Trophoblast cell (in vitro differentiated cells and primary cell): Measurements from ENCODE around the gene SECTM1.

ENCODE experiments used
- DNase-seq, 2 donors: peaks; one replicate each; pipeline ENCODE4 v3.0.0-alpha.2; 2016
- H2AFZ ChIP-seq: 2 replicates; pipeline ENCODE4 v1.6.1; 2013; ENCODE audit warnings: low read length, moderate library complexity, mild to moderate bottlenecking; ENCODE audit not compliant: insufficient read depth, poor library complexity
- H2AK5ac ChIP-seq: 2 replicates; pipeline ENCODE4 v1.6.1; 2013; ENCODE audit warnings: mild to moderate bottlenecking, low read length
- H2BK120ac ChIP-seq: 2 replicates; pipeline ENCODE4 v1.6.1; 2013; ENCODE audit warnings: low read length, mild to moderate bottlenecking, moderate library complexity; ENCODE audit not compliant: insufficient read depth, poor library complexity
- H2BK12ac ChIP-seq: 2 replicates; pipeline ENCODE4 v1.6.1; 2013; ENCODE audit warnings: mild to moderate bottlenecking, low read length, moderate library complexity
- H2BK5ac ChIP-seq: 2 replicates; pipeline ENCODE4 v1.6.1; 2013; ENCODE audit warnings: low read length, low read depth, moderate library complexity, mild to moderate bottlenecking; ENCODE audit not compliant: poor library complexity
- H3K14ac ChIP-seq: 2 replicates; pipeline ENCODE4 v1.6.1; 2013; ENCODE audit warnings: mild to moderate bottlenecking, low read length
- H3K18ac ChIP-seq: 2 replicates; pipeline ENCODE4 v1.6.1; 2013; ENCODE audit warnings: mild to moderate bottlenecking, low read length
- H3K23ac ChIP-seq: 2 replicates; pipeline ENCODE4 v1.6.1; 2013; ENCODE audit warnings: low read length
- H3K27ac ChIP-seq: 2 replicates; pipeline ENCODE4 v1.5.1; 2013; ENCODE audit warnings: low read depth, mild to moderate bottlenecking, inconsistent platforms, low read length, moderate library complexity
- H3K27me3 ChIP-seq: 2 replicates; pipeline ENCODE4 v1.6.1; 2013; ENCODE audit warnings: inconsistent platforms, mild to moderate bottlenecking, low read length, moderate library complexity; ENCODE audit not compliant: insufficient read depth
- H3K36me3 ChIP-seq, 2 experiments: 1 replicate in 1 of 2; 2 replicates in 1 of 2; pipeline ENCODE4 v1.6.1; 2013; ENCODE audit warnings: low read length in 2 of 2, mild to moderate bottlenecking in 2 of 2, moderate library complexity in 1 of 2; ENCODE audit not compliant: insufficient read depth in 2 of 2, control insufficient read depth in 1 of 2
- H3K4ac ChIP-seq: 2 replicates; pipeline ENCODE4 v1.6.1; 2013; ENCODE audit warnings: low read depth, mild to moderate bottlenecking, low read length, moderate library complexity
- H3K4me1 ChIP-seq, 2 experiments: 1 replicate in 1 of 2; 2 replicates in 1 of 2; pipeline ENCODE4 v1.6.1; 2013; ENCODE audit warnings: low read length in 2 of 2, mild to moderate bottlenecking in 2 of 2, moderate library complexity in 1 of 2; ENCODE audit not compliant: insufficient read depth in 2 of 2, control insufficient read depth in 1 of 2
- H3K4me2 ChIP-seq: 2 replicates; pipeline ENCODE4 v1.6.1; 2013; ENCODE audit warnings: inconsistent platforms, mild to moderate bottlenecking, low read length, moderate library complexity
- H3K4me3 ChIP-seq: 2 replicates; pipeline ENCODE4 v1.5.1; 2013; ENCODE audit warnings: mild to moderate bottlenecking, low read depth, low read length, inconsistent platforms
- H3K79me1 ChIP-seq: one replicate; pipeline ENCODE4 v1.6.1; 2013; ENCODE audit warnings: low read length
- H3K79me2 ChIP-seq: 2 replicates; pipeline ENCODE4 v1.6.1; 2013; ENCODE audit warnings: low read length, mild to moderate bottlenecking; ENCODE audit not compliant: control insufficient read depth, insufficient read depth, poor library complexity
- H3K9ac ChIP-seq: 2 replicates; pipeline ENCODE4 v1.6.1; 2013; ENCODE audit warnings: mild to moderate bottlenecking, low read length
- H3K9me3 ChIP-seq: 2 replicates; pipeline ENCODE4 v1.6.1; 2013; ENCODE audit warnings: low read depth, mild to moderate bottlenecking, control low read depth, inconsistent platforms, low read length; ENCODE audit not compliant: insufficient read depth
- H4K12ac ChIP-seq: 2 replicates; pipeline ENCODE4 v1.6.1; 2013; ENCODE audit warnings: low read depth, mild to moderate bottlenecking, low read length, moderate library complexity
- H4K8ac ChIP-seq: 2 replicates; pipeline ENCODE4 v1.6.1; 2013; ENCODE audit warnings: low read depth, mild to moderate bottlenecking, low read length, moderate library complexity
- H4K91ac ChIP-seq: one replicate; pipeline ENCODE4 v1.6.1; 2013; ENCODE audit warnings: low read depth, mild to moderate bottlenecking, low read length, moderate library complexity
- WGBS: extraction: QIAGEN DNeasy Blood & Tissue Kit; methylation state at CpG from one replicate; pipeline ENCODE4 v1.1.7; 2013; ENCODE audit warnings: missing lambda C conversion rate; ENCODE audit not compliant: insufficient read length, insufficient coverage; ENCODE audit errors: extremely low coverage; 5-methylcytosine and 5-hydroxymethylcytosine counted together

SECTM1 gene

DNA sequence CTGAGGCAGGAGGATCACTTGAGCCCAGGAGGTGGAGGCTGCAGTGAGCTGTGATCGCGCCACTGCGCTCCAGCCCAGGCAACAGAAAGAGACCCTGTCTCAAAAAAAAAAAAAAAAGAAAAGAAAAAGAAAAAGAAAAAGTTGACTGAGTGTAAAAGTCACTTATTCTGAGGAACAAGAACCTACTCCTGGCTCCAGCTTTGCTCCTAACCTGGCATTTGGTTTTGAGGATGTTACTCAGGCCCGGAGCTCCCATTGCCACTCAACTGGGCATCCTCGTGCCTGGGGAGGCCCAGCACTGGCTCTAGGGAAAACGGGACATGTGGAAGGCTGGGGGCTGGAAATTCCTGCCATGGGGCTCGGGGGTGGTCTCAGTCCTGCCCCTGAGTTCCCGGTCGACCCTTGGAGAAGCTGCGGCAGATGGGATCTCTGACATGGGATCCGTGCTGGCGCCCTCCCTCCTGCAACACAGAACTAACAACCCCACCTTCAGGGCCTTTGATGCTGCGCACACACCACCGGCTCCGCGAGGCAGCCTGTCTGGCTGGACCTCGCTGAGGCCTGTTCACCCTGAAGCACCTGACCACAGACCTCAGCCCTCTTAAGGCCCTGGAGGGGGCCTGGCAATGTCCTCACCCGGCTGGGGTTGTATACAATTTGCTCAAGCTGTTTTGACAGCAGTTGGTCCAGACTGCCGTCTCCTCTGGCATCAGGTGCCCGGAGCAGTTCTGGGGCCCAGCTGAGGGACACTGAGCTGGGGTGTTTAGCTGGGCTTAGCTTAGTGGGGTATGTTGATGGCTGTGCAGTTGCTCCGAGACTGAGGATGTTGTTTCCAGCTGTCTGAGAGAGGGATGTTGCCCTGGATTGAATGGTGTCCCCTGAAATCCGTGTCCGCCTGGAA lies 28.5 kb downstream of the SECTM1 start:
- Histone ChIP-seq H3K9ac (no peak overlapping the region), H3K14ac (no peak overlapping the region), H2BK12ac (no peak overlapping the region), H3K4me2 (no peak overlapping the region), H3K79me1 (no peaks in the 10 kb centered on the region), H3K4me1 (peaks cover 0 to 2% of the 10 kb centered on the region in 2 experiments), H2BK120ac (no peak overlapping the region), H3K9me3 (peaks cover 3% of the 10 kb centered on the region), H3K4me3 (no peak overlapping the region), H4K8ac (no peak overlapping the region), H3K27me3 (no peaks in the 10 kb centered on the region), H3K18ac (no peak overlapping the region), H2AFZ (no peak overlapping the region), H4K12ac (no peak overlapping the region), H3K27ac (no peak overlapping the region), H4K91ac (no peak overlapping the region), H3K23ac (no peak overlapping the region), H3K79me2 (no peaks in the 10 kb centered on the region), H2BK5ac (no peak overlapping the region), H3K36me3 (no peaks in the 10 kb centered on the region), H3K4ac (no peak overlapping the region), H2AK5ac (no peak overlapping the region)
- WGBS: no CpG with 5 or more reads among the region's 23 CpGs
- no peak for DNase-seq

DNA sequence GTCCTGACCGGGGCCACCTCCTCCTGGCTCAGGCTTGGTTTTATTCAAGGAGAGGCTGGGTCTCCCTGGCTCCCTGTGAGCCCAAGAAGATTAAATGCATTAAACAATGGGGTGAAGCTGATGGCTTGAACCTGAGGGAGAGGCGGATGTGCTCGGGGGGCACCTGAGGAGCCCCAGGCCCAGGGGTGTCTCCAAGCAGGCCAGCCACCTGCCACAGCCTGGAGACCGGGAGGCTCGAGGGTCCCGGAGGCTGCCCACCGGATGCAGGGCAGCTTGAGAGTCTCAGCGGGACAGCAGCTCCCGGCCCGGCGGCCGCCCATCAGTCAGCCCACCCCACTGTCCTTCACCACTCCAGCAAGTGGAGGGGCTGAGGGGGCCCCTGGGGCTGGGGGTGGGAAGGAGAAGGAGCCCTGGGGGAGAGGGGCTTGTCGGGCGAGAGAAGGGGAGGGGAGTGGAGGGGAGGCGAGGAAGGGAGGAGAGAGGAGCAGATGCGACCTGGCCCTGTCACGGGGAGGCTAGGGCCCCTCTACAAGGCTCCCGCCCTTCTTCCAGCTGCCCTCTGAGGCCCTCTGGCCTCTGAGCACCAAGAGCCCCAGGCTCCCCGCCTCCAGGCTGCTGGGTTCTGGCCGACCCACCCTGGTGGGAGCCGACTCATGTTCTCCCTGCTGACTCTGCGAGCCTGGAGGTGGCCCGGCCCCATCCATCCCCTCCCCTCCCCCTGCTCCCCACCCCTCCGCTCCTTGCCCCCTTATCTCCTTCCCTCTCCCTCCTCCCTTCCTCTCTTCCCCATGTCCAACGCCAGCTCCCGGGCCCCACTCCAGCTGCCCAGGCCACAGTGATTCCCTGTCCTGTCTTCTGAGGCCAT lies 29.4 kb downstream of the SECTM1 start:
- Histone ChIP-seq H3K79me2 (no peaks in the 10 kb centered on the region), H3K27ac (no peak overlapping the region), H3K36me3 (no peaks in the 10 kb centered on the region), H4K12ac (no peak overlapping the region), H4K91ac (no peak overlapping the region), H3K9me3 (no peaks in the 10 kb centered on the region), H3K4me3 (no peak overlapping the region), H4K8ac (no peak overlapping the region), H2BK12ac (no peak overlapping the region), H2AK5ac (no peak overlapping the region), H2BK120ac (no peak overlapping the region), H3K4me1 (peaks cover 0 to 2% of the 10 kb centered on the region in 2 experiments), H2BK5ac (no peak overlapping the region), H3K18ac (no peak overlapping the region), H3K4me2 (no peak overlapping the region), H3K23ac (no peak overlapping the region), H3K27me3 (no peaks in the 10 kb centered on the region), H3K9ac (no peak overlapping the region), H2AFZ (no peak overlapping the region), H3K79me1 (no peaks in the 10 kb centered on the region), H3K14ac (no peak overlapping the region), H3K4ac (no peak overlapping the region)
- DNase-seq: no peak
- no CpG with 5 or more reads among the region's 26 CpGs for WGBS

DNA sequence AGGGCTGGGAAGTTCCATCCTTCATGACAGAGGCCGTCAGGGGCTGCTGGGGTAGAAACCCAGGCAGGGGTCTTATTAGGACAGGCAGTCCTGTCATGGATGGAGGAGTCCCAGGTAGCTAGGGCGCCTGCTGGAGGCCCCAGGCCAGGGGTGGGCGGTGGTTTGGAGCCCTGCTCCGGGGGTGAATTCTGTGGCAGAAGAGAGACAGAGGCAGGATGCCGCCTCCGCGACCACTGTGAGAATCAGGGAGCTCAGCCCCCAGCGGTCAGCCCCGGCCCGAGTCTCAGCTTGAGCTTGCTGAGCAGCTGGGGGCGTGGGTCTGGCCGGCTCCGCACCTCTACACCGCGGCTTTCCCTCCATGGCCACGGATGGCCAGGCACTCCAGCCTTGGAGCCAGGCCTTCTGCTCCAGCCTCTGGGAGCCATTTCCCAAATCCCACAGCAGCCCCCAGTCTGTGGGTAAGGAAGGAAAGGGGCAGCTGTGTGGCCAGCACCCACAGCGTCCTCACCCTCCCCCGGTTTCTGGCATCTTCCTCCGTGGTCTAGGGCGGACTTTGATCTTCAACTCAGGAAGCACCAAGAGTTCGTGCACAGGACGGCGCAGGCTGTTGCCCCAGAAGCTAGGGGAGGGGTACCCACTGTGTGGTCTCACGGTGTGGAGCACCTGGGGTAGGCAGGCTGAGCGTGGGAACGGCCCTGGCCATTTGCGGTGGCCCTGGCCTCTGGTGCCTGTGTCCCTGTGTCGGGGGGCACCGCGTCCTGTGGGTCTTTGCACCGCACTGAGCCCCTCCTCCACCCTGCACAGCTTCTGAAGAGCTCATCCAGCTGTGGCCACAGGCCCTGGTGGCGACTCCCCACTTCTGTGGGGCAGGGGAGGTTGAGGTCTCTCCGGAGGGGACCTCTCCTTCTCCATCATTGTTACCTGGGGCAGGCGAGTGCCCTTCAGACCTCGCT lies 30.3 kb downstream of the SECTM1 start:
- H2AFZ ChIP-seq: no peak overlapping the region
- no peaks in the 10 kb centered on the region for H3K79me2 ChIP-seq
- no CpG with 5 or more reads among the region's 35 CpGs for WGBS
- peaks cover 0 to 2% of the 10 kb centered on the region in 2 experiments for H3K4me1 ChIP-seq
- no peak overlapping the region for H2BK120ac ChIP-seq
- H3K27me3 ChIP-seq: no peaks in the 10 kb centered on the region
- H4K12ac ChIP-seq: no peak overlapping the region
- no peak overlapping the region for H2BK12ac ChIP-seq
- no peak overlapping the region for H4K8ac ChIP-seq
- no peak overlapping the region for H3K9ac ChIP-seq
- no peak overlapping the region for H3K4ac ChIP-seq
- no peak overlapping the region for H2AK5ac ChIP-seq
- H3K9me3 ChIP-seq: no peaks in the 10 kb centered on the region
- H2BK5ac ChIP-seq: no peak overlapping the region
- H3K4me2 ChIP-seq: no peak overlapping the region
- no peak overlapping the region for H3K23ac ChIP-seq
- H3K36me3 ChIP-seq: no peaks in the 10 kb centered on the region
- no peak overlapping the region for H3K27ac ChIP-seq
- H3K18ac ChIP-seq: no peak overlapping the region
- H3K4me3 ChIP-seq: no peak overlapping the region
- no peak overlapping the region for H4K91ac ChIP-seq
- no peaks in the 10 kb centered on the region for H3K79me1 ChIP-seq
- no peak overlapping the region for H3K14ac ChIP-seq
- DNase-seq: no peak

DNA sequence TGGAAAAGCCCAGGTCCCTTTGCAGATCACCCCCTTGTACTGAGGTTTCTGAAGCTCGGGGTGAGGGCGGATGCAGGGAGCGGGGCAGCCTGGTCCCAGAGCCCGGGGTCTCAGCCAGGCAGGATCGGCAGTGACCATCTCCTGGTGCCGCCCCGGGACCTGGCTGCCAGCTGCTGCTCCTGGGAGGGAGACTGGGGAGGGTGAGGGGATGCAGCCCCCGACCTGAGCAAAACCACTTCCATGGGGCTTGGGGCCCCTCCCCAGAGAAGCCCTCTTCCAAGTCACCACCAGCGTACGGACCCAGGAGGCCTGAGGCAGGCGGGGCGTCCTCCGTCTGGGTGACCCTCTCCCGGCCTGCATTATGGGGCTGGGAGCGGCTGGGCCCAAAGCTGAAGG lies 31.0 kb downstream of the SECTM1 start:
- H2BK12ac ChIP-seq: no peak overlapping the region
- H2AK5ac ChIP-seq: no peak overlapping the region
- no peak overlapping the region for H2AFZ ChIP-seq
- peaks cover 0 to 2% of the 10 kb centered on the region in 2 experiments for H3K4me1 ChIP-seq
- H3K4ac ChIP-seq: no peak overlapping the region
- H2BK120ac ChIP-seq: no peak overlapping the region
- no peak overlapping the region for H3K27ac ChIP-seq
- H3K79me2 ChIP-seq: no peaks in the 10 kb centered on the region
- H3K18ac ChIP-seq: no peak overlapping the region
- no peaks in the 10 kb centered on the region for H3K36me3 ChIP-seq
- DNase-seq: no peak
- H3K14ac ChIP-seq: no peak overlapping the region
- no peak overlapping the region for H3K23ac ChIP-seq
- no peaks in the 10 kb centered on the region for H3K27me3 ChIP-seq
- H3K9ac ChIP-seq: no peak overlapping the region
- H4K12ac ChIP-seq: no peak overlapping the region
- no peak overlapping the region for H4K91ac ChIP-seq
- H2BK5ac ChIP-seq: no peak overlapping the region
- no peak overlapping the region for H3K4me3 ChIP-seq
- H3K9me3 ChIP-seq: no peaks in the 10 kb centered on the region
- no CpG with 5 or more reads among the region's 15 CpGs for WGBS
- no peaks in the 10 kb centered on the region for H3K79me1 ChIP-seq
- H4K8ac ChIP-seq: no peak overlapping the region
- H3K4me2 ChIP-seq: no peak overlapping the region
